C4-2B (cell line): ENCODE data around the gene BANK1.

Source experiments
- H3K27ac ChIP-seq: fragments of 450-650 bp; 2 replicates; pipeline ENCODE4 v1.5.1; 2017
- CTCF ChIP-seq: fragments of 450-650 bp; conservative IDR thresholded peaks from 2 replicates; pipeline ENCODE4 v1.5.1; 2017; ENCODE audit warnings: mild to moderate bottlenecking
- ZFX ChIP-seq: fragments of 450-650 bp; IDR thresholded peaks from 2 replicates; pipeline ENCODE4 v1.6.1; 2017

Gene BANK1

DNA sequence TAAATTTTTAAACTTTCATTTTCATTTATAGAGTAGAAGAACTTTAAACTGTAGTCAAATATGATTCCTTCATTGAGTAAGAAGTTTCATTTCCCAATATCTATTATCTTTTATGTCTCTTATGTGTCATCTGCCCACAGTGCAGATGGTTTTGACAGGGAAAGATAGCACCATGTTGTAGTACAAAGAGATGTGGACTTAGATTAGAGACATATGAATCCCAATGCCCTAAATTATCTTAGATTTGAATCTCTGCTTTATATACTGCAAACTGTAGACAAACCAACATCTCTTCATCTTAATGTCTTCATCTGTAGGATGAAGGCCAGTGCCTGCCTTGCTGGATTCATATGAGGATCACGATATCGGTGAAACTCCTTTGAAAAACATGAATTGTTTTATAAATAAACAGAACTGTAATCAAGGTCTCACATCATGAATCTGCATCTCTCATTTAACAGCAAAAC, 217.5 kb downstream of the BANK1 start:
- TF ChIP-seq CTCF (no peak), ZFX (no peak)
- no peak overlapping the region for H3K27ac ChIP-seq

GRCh38 chr4:102008711-102009110, 218.2 kb downstream of the BANK1 start:
- H3K27ac ChIP-seq: no peak overlapping the region
- TF ChIP-seq ZFX: no peak
- TF ChIP-seq CTCF: no peak

DNA sequence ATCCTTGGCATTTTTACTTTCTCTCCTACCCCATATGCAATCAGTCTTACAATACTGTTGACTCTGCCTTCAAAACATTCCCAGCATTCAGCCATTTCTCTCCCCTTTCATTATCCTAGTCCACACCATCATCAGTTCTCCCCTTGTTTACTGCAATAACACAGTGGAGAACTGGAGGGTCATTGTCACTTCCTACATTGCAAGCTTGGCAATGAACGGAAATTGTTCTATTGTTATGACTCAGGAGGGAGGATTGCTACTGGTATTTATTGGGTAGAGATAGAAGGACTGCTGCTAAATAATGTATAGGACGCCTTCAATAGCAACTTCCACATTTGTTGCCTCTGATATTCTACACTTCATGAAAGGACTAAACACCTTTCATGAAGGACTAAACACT, 231.8 kb downstream of the BANK1 start:
- no peak for TF ChIP-seq CTCF
- TF ChIP-seq ZFX: no peak

DNA sequence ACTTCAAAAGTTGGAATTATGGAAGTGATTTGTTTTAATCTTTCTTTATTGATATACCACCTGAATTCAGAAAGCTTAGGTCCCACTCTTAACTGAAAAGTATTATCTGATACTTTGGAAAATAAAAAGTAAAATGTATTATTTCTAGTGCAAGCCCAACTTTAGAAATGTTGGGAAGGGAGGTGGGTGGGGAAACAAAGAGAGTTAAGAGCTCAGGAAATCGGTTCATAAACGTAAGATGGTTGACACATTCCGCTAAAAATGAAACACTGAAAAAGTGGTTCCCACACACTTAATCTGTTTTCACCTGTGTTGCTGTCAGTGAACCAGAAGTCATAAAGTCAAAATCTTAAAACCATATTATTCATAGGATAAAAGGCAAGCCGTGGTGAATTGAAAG, 237.4 kb downstream of the BANK1 start:
- no peak for TF ChIP-seq CTCF

More for the DNA sequence above, 231.8 kb downstream of the BANK1 start:
- H3K27ac ChIP-seq: no peak overlapping the region

DNA sequence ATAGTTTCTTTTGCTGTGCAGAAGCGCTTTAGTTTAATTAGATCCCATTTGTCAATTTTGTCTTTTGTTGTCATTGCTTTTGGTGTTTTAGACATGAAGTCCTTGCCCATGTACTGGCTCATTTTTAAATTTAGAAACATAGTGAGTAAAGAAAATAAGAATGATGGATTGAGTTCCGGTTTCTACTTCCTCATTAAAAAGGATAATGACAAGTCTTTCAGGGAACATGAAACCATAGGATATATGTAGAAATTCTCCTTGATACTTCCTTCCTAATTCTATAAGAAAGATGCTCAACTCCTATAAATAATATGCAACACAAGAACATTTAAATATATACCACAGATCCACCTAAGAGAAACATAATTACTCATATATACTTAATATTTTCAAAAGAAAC, 240.9 kb downstream of the BANK1 start:
- TF ChIP-seq CTCF: no peak
- TF ChIP-seq ZFX: no peak
- no peak overlapping the region for H3K27ac ChIP-seq

More for the DNA sequence above, 237.4 kb downstream of the BANK1 start:
- H3K27ac ChIP-seq: no peak overlapping the region

DNA sequence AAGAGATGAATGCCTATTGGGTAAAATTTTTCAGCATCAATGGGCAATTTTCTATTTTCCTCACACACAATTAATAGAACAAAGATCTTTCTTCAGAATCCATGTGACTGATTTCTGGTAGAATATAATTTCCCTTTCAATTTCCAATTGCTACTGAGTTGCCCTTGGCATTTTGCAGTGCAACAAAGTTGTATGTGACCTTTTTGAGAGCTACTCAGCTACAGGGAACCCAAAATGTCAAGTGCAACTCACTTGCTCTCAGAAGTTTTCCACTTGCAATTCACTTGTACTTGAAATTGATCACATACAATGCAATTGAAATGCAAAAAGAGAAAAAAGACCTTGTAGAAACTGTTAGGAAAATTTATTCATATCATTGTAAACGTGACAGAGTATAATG, 245.5 kb downstream of the BANK1 start:
- H3K27ac ChIP-seq: no peak overlapping the region
- TF ChIP-seq CTCF: no peak
- no peak for TF ChIP-seq ZFX

- no peak overlapping the region for H3K27ac ChIP-seq
- no peak for TF ChIP-seq CTCF
- no peak for TF ChIP-seq ZFX
Observed at GRCh38 chr4:102036619-102037376, 246.3 kb downstream of the BANK1 start.
